Activated CD4-positive, alpha-beta memory T cell treated with anti-CD3 and anti-CD28 coated beads for 36 hours (primary cell): ENCODE data around the gene CDKAL1. TPM values are rescaled to one million over a fixed set of nuclear protein-coding genes. Genes with fewer than 3 reads are reported as not detected.
"Not testable (repeated sequence)": the region's sequence is repeated elsewhere in the genome, so short reads cannot be mapped to it uniquely, and the experiment has no call there.

Experiments used
- CTCF ChIA-PET: fragments of 350-600 bp; sonication (Branson Sonifier 250); formaldehyde crosslinking; loops from one replicate; lab custom pipeline; 2021; ENCODE audit warnings: antibody characterized with exemption, inconsistent platforms; lab: Charles Lee
- POLR2A ChIA-PET: fragments of 350-600 bp; sonication (Branson Sonifier 250); formaldehyde crosslinking; loops from one replicate; lab custom pipeline; 2021; ENCODE audit warnings: antibody characterized with exemption; lab: Charles Lee
- DNase-seq: peaks from one replicate; pipeline ENCODE4 v3.0.0-alpha.2; 2020
- H3K27ac Mint-ChIP-seq: one replicate; pipeline ENCODE4 v1.8.0; 2021; ENCODE audit warnings: mixed read lengths
- H3K27me3 Mint-ChIP-seq: one replicate; pipeline ENCODE4 v1.8.0; 2021; ENCODE audit warnings: mixed read lengths
- H3K36me3 Mint-ChIP-seq: one replicate; pipeline ENCODE4 v1.8.0; 2021; ENCODE audit warnings: mixed read lengths
- H3K4me1 Mint-ChIP-seq: one replicate; pipeline ENCODE4 v1.8.0; 2021; ENCODE audit warnings: low read depth, mixed read lengths
- H3K4me3 Mint-ChIP-seq: one replicate; pipeline ENCODE4 v1.8.0; 2021; ENCODE audit warnings: mild to moderate bottlenecking, mixed read lengths
- H3K9me3 Mint-ChIP-seq: one replicate; pipeline ENCODE4 v1.8.0; 2021; ENCODE audit warnings: mixed read lengths
- intact Hi-C: fragments of 100-400 bp; cut with micrococcal nuclease; formaldehyde crosslinking; loops from one replicate; pipeline ENCODE4 v1.15.1; 2023
- total RNA-seq, 2 experiments: library from RNA; stranded (reverse); gene quantifications; one replicate each; pipeline ENCODE4 v1.2.3, GENCODE V29; 2021

CDKAL1 gene
- total RNA-seq, 2 experiments from 2014 or later, result 23.1 to 23.2 TPM

- Mint-ChIP-seq H3K4me1 (peaks cover 27% of the 10 kb centered on the region), H3K27ac (peak overlapping the region; percentile 11), H3K9me3 (peaks cover 7% of the 10 kb centered on the region), H3K4me3 (no peak overlapping the region), H3K36me3 (peaks cover 21% of the 10 kb centered on the region), H3K27me3 (no peaks in the 10 kb centered on the region)
- no peak for DNase-seq
- intact Hi-C loops, result loop anchor here (1.0 to 2.0 kb wide), 6 partner anchors 10 to 314 kb away; no protein-coding TSS in a partner anchor
- POLR2A ChIA-PET, result no interaction called here
- CTCF ChIA-PET, result interaction anchor here (0.7 kb wide), 1 partner anchor 27 kb away, joined by 5 read pairs; no protein-coding TSS in a partner anchor
These were observed 656.4 kb downstream of the CDKAL1 start for GRCh38 chr6:21190701-21191100.

GRCh38 chr6:21193790-21194475 is 659.7 kb downstream of the CDKAL1 start:
- Mint-ChIP-seq H3K36me3 (peaks cover 25% of the 10 kb centered on the region), H3K9me3 (peaks cover 7% of the 10 kb centered on the region), H3K4me1 (peaks cover 22% of the 10 kb centered on the region), H3K27ac (no peak overlapping the region), H3K4me3 (no peak overlapping the region), H3K27me3 (no peaks in the 10 kb centered on the region)
- CTCF ChIA-PET, result no interaction called here
- POLR2A ChIA-PET, result no interaction called here
- no peak for DNase-seq
- intact Hi-C loops, result no loop called here

GRCh38 chr6:21195301-21195700 is 661.0 kb downstream of the CDKAL1 start:
- Mint-ChIP-seq H3K4me1 (peaks cover 13% of the 10 kb centered on the region), H3K36me3 (peaks cover 33% of the 10 kb centered on the region)
- CTCF ChIA-PET, intact Hi-C loops, H3K9me3 Mint-ChIP-seq, POLR2A ChIA-PET, H3K27me3 Mint-ChIP-seq, H3K27ac Mint-ChIP-seq, H3K4me3 Mint-ChIP-seq, DNase-seq: not testable (repeated sequence)

GRCh38 chr6:21198032-21198640 is 663.9 kb downstream of the CDKAL1 start:
- ChIA-PET CTCF (interaction anchor here (1.1 kb wide), 1 partner anchor 392 kb away, joined by 3 read pairs; no protein-coding TSS in a partner anchor), POLR2A (no interaction called here)
- Mint-ChIP-seq H3K9me3 (peaks cover 6% of the 10 kb centered on the region), H3K36me3 (peaks cover 43% of the 10 kb centered on the region), H3K27ac (no peak overlapping the region), H3K27me3 (no peaks in the 10 kb centered on the region), H3K4me1 (no peaks in the 10 kb centered on the region), H3K4me3 (no peak overlapping the region)
- no peak for DNase-seq
- intact Hi-C loops, result no loop called here

- Mint-ChIP-seq H3K4me1 (no peaks in the 10 kb centered on the region), H3K27me3 (no peaks in the 10 kb centered on the region), H3K9me3 (no peaks in the 10 kb centered on the region), H3K27ac (no peak overlapping the region), H3K4me3 (no peak overlapping the region), H3K36me3 (peaks cover 38% of the 10 kb centered on the region)
- intact Hi-C loops, result no loop called here
- ChIA-PET POLR2A (no interaction called here), CTCF (interaction anchor here (1.1 kb wide), 1 partner anchor 390 kb away, joined by 3 read pairs; no protein-coding TSS in a partner anchor)
- DNase-seq, result no peak
These were observed 665.0 kb downstream of the CDKAL1 start for GRCh38 chr6:21199262-21199661.

- intact Hi-C loops, result no loop called here
- ChIA-PET POLR2A (no interaction called here), CTCF (no interaction called here)
- peaks cover 4% of the 10 kb centered on the region for H3K9me3 Mint-ChIP-seq
- H3K27ac Mint-ChIP-seq, result no peak overlapping the region
- DNase-seq, result no peak
- H3K4me3 Mint-ChIP-seq, result no peak overlapping the region
- H3K36me3 Mint-ChIP-seq, result peaks cover 45% of the 10 kb centered on the region
- no peaks in the 10 kb centered on the region for H3K27me3 Mint-ChIP-seq
- no peaks in the 10 kb centered on the region for H3K4me1 Mint-ChIP-seq
These were observed 666.0 kb downstream of the CDKAL1 start for GRCh38 chr6:21200134-21200870.

GRCh38 chr6:21201187-21201586 is 666.9 kb downstream of the CDKAL1 start:
- intact Hi-C loops, result no loop called here
- H3K27me3 Mint-ChIP-seq, result no peaks in the 10 kb centered on the region
- peaks cover 50% of the 10 kb centered on the region for H3K36me3 Mint-ChIP-seq
- no peak for DNase-seq
- no peaks in the 10 kb centered on the region for H3K4me1 Mint-ChIP-seq
- ChIA-PET POLR2A (no interaction called here), CTCF (no interaction called here)
- H3K9me3 Mint-ChIP-seq, result peaks cover 6% of the 10 kb centered on the region
- no peak overlapping the region for H3K27ac Mint-ChIP-seq
- H3K4me3 Mint-ChIP-seq, result no peak overlapping the region

- Mint-ChIP-seq H3K36me3 (peaks cover 52% of the 10 kb centered on the region), H3K4me1 (no peaks in the 10 kb centered on the region), H3K4me3 (no peak overlapping the region), H3K27ac (no peak overlapping the region), H3K27me3 (no peaks in the 10 kb centered on the region), H3K9me3 (peaks cover 6% of the 10 kb centered on the region)
- CTCF ChIA-PET, result no interaction called here
- intact Hi-C loops, result no loop called here
- DNase-seq, result no peak
- POLR2A ChIA-PET, result no interaction called here
These were observed 667.5 kb downstream of the CDKAL1 start for GRCh38 chr6:21201637-21202350.

- ChIA-PET POLR2A (no interaction called here), CTCF (no interaction called here)
- Mint-ChIP-seq H3K4me1 (no peaks in the 10 kb centered on the region), H3K9me3 (peaks cover 6% of the 10 kb centered on the region), H3K27me3 (no peaks in the 10 kb centered on the region), H3K4me3 (no peak overlapping the region), H3K36me3 (peaks cover 54% of the 10 kb centered on the region), H3K27ac (no peak overlapping the region)
- no peak for DNase-seq
- intact Hi-C loops, result no loop called here
These were observed 668.3 kb downstream of the CDKAL1 start for GRCh38 chr6:21202521-21202920.

GRCh38 chr6:21204951-21205350 is 670.7 kb downstream of the CDKAL1 start:
- peaks cover 9% of the 10 kb centered on the region for H3K9me3 Mint-ChIP-seq

GRCh38 chr6:21208081-21208795 is 674.0 kb downstream of the CDKAL1 start:
- intact Hi-C loops, result no loop called here
- CTCF ChIA-PET, result no interaction called here
- Mint-ChIP-seq H3K4me1 (peaks cover 3% of the 10 kb centered on the region), H3K36me3 (peaks cover 73% of the 10 kb centered on the region), H3K4me3 (no peak overlapping the region), H3K27ac (no peak overlapping the region), H3K27me3 (no peaks in the 10 kb centered on the region), H3K9me3 (peaks cover 18% of the 10 kb centered on the region)
- DNase-seq, result no peak
- POLR2A ChIA-PET, result no interaction called here

More at GRCh38 chr6:21204951-21205350, 670.7 kb downstream of the CDKAL1 start:
- intact Hi-C loops, result no loop called here
- no peak overlapping the region for H3K27ac Mint-ChIP-seq
- no peak overlapping the region for H3K4me3 Mint-ChIP-seq
- H3K36me3 Mint-ChIP-seq, result peaks cover 67% of the 10 kb centered on the region
- no peak for DNase-seq
- POLR2A ChIA-PET, result no interaction called here
- H3K27me3 Mint-ChIP-seq, result no peaks in the 10 kb centered on the region
- CTCF ChIA-PET, result no interaction called here
- no peaks in the 10 kb centered on the region for H3K4me1 Mint-ChIP-seq
